Adrenal gland (tissue), 5 donors: Measurements from ENCODE around the gene CDKN3.

ENCODE experiments used
- POLR2A ChIP-seq, 2 donors: fragments of 450-650 bp; IDR thresholded peaks; one replicate each; pipeline ENCODE4 v1.6.1; 2017; ENCODE audit warnings: antibody characterized with exemption in 2 of 2, mild to moderate bottlenecking in 2 of 2, moderate library complexity in 1 of 2
- TF ChIP-seq, protein P1 (sequence below), 6 experiments: fragments of 450-650 bp in 4 of 6; fragments of 200-600 bp in 2 of 6; sonication (generic) in 1 of 6; IDR thresholded peaks; 1 replicate in 5 of 6; 2 replicates in 1 of 6; pipeline versions ENCODE4 v1.5.1 to v1.8.0; 2016 to 2021; ENCODE audit warnings: antibody characterized with exemption in 6 of 6, mild to moderate bottlenecking in 2 of 6, moderate library complexity in 1 of 6
- donor health status: DM: no; HTN: no; CAD: no.

DNA sequence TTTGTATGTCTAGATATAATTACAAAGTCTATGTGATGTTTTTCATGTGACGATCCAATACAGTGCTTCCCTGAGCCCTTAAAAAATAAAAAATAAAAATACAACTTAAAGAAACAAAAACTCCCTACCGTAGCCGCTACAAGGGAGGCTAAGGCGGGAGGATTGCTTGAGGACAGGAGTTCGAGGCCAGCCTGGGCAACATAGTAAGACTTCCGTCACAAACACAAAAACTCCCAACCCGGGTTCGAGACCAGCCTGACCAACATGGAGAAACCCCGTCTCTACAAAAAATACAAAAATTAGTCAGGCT is 669 bp upstream of the CDKN3 start:
- TF ChIP-seq POLR2A (IDR thresholded peaks at IDR 0.05) = no peak
- TF ChIP-seq, protein P1, sequence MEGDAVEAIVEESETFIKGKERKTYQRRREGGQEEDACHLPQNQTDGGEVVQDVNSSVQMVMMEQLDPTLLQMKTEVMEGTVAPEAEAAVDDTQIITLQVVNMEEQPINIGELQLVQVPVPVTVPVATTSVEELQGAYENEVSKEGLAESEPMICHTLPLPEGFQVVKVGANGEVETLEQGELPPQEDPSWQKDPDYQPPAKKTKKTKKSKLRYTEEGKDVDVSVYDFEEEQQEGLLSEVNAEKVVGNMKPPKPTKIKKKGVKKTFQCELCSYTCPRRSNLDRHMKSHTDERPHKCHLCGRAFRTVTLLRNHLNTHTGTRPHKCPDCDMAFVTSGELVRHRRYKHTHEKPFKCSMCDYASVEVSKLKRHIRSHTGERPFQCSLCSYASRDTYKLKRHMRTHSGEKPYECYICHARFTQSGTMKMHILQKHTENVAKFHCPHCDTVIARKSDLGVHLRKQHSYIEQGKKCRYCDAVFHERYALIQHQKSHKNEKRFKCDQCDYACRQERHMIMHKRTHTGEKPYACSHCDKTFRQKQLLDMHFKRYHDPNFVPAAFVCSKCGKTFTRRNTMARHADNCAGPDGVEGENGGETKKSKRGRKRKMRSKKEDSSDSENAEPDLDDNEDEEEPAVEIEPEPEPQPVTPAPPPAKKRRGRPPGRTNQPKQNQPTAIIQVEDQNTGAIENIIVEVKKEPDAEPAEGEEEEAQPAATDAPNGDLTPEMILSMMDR (IDR thresholded peaks at IDR 0.05) = no peak
